GM12892 (cell line): ENCODE data around the gene USH1G.

Experiments
- POLR2A ChIP-seq: IDR thresholded peaks from 2 replicates; pipeline ENCODE4 v1.6.1; 2011; ENCODE audit warnings: low read depth, low read length, control low read depth
- POLR2AphosphoS5 ChIP-seq: IDR thresholded peaks from 2 replicates; pipeline ENCODE4 v1.6.1; 2011; ENCODE audit warnings: low read depth, low read length, control low read depth

- TF ChIP-seq POLR2A: no peak
- TF ChIP-seq POLR2AphosphoS5: no peak
Observed at GRCh38 chr17:74918906-74919305, 4.1 kb downstream of the USH1G start.
